EL (cell line): Measurements from ENCODE around the gene PCSK5.
A peak's percentile ranks its signal among the peaks of the same experiment; 100 is the strongest.
"Not testable (repeated sequence)": the region's sequence is repeated elsewhere in the genome, so short reads cannot be mapped to it uniquely, and the experiment has no call there.

Experiments
- DNase-seq: peaks from one replicate; pipeline ENCODE4 v3.0.0-alpha.2; 2016

The PCSK5 gene

GRCh38 chr9:76333388-76333787, 442.9 kb downstream of the PCSK5 start:
- DNase-seq = no peak

- no peak for DNase-seq
Observed at GRCh38 chr9:76333964-76334363, 443.5 kb downstream of the PCSK5 start.

- DNase-seq = no peak
Observed at GRCh38 chr9:76336027-76336426, 445.6 kb downstream of the PCSK5 start.

- DNase-seq = no peak
Observed at GRCh38 chr9:76338418-76338817, 447.9 kb downstream of the PCSK5 start.

- DNase-seq = no peak
Observed at GRCh38 chr9:76341616-76342015, 451.1 kb downstream of the PCSK5 start.

GRCh38 chr9:76342201-76342600, 451.7 kb downstream of the PCSK5 start:
- DNase-seq = no peak

GRCh38 chr9:76342858-76343257, 452.4 kb downstream of the PCSK5 start:
- DNase-seq = no peak

GRCh38 chr9:76349865-76350264, 459.4 kb downstream of the PCSK5 start:
- no peak for DNase-seq

GRCh38 chr9:76351006-76351405, 460.5 kb downstream of the PCSK5 start:
- no peak for DNase-seq

- no peak for DNase-seq
Observed at GRCh38 chr9:76352026-76352620, 461.6 kb downstream of the PCSK5 start.

- peak; percentile 13 for DNase-seq
Observed at GRCh38 chr9:76353280-76353679, 462.8 kb downstream of the PCSK5 start.

- DNase-seq = no peak
Observed at GRCh38 chr9:76354221-76354620, 463.7 kb downstream of the PCSK5 start.

- no peak for DNase-seq
Observed at GRCh38 chr9:76355886-76356285, 465.4 kb downstream of the PCSK5 start.

GRCh38 chr9:76357555-76357954, 467.1 kb downstream of the PCSK5 start:
- DNase-seq = no peak

- DNase-seq = no peak
Observed at GRCh38 chr9:76358628-76359280, 468.3 kb downstream of the PCSK5 start.

- DNase-seq = no peak
Observed at GRCh38 chr9:76359365-76359764, 468.9 kb downstream of the PCSK5 start.

- DNase-seq = no peak
Observed at GRCh38 chr9:76359766-76360165, 469.3 kb downstream of the PCSK5 start.

- DNase-seq = not testable (repeated sequence)
Observed at GRCh38 chr9:76362332-76363031, 472.0 kb downstream of the PCSK5 start.

GRCh38 chr9:76363032-76363395, 472.5 kb downstream of the PCSK5 start:
- no peak for DNase-seq

- peak; percentile 35 for DNase-seq
Observed at GRCh38 chr9:76365028-76365427, 474.6 kb downstream of the PCSK5 start.

GRCh38 chr9:76366275-76366674, 475.8 kb downstream of the PCSK5 start:
- no peak for DNase-seq

GRCh38 chr9:76369583-76369982, 479.1 kb downstream of the PCSK5 start:
- no peak for DNase-seq

- DNase-seq = no peak
Observed at GRCh38 chr9:76370396-76371023, 480.0 kb downstream of the PCSK5 start.

GRCh38 chr9:76371901-76372300, 481.4 kb downstream of the PCSK5 start:
- peak; percentile 71 for DNase-seq
